Hindlimb muscle (tissue), 1 donor: ENCODE data around the gene CGB2. TPM values are rescaled to one million over a fixed set of nuclear protein-coding genes. Genes with fewer than 3 reads are reported as not detected.
"Not testable (repeated sequence)": the region's sequence is repeated elsewhere in the genome, so short reads cannot be mapped to it uniquely, and the experiment has no call there.

Experiments
- DNase-seq: peaks from one replicate; pipeline ENCODE4 v3.0.0-alpha.2; 2013
- polyA plus RNA-seq: library from polyadenylated mRNA; unstranded; fragments of 120-200 nt; gene quantifications from one replicate; pipeline ENCODE4 v1.2.1, GENCODE V29; 2013; ENCODE audit not compliant: insufficient read length

Gene CGB2
- polyA plus RNA-seq, 1 donor = not detected

- DNase-seq = no peak
These were observed 21.2 kb upstream of the CGB2 start for GRCh38 chr19:49010453-49010852.

DNA sequence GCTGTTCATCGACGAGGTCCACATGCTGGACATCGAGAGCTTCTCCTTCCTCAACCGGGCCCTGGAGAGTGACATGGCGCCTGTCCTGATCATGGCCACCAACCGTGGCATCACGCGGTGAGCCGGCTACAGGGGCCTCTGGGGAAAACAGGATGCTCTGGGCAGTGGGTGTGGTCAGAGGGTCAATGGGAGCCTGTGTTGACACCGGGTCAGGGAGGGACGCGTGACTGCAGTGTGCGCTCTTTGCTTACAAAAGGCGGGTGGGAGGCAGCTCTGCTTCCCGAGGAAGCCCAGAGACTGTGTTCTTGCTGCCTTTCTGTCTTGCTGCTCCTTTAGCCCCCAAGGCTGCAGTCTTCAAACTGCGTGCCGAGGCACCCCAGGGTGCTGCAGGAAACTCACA is 20.5 kb upstream of the CGB2 start:
- DNase-seq = no peak

DNA sequence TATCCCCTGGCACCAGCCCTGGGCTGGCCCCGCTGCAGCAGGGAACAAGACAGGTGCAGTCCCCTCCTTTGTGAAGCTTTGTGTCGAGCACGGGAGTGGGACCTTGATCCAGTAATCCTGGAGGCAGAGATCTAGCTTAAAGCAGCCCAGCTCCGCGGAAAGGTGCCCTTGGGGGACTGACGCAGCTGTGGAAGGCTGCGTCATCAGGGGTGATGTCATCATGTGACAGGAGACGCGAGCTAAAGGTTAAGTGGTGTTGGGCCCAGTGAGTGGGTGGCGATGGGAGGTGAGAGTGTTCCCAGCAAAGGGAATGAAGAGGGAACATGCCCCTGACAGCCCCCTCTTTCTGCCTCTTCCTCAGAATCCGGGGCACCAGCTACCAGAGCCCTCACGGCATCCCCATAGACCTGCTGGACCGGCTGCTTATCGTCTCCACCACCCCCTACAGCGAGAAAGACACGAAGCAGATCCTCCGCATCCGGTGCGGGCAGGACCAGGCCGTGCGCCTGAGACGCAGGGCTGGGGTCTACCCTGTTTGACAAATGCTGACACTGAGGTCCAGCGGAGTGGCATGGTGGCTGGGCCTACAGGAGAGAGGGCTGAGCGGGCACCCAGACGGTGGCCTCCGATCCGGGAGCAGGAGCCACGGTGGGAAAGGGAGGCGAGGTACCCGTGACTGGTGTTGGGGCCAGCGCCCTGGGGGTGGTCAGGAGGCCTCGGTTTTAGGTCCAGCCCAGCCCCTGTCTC is 17.4 kb upstream of the CGB2 start:
- no peak for DNase-seq

DNA sequence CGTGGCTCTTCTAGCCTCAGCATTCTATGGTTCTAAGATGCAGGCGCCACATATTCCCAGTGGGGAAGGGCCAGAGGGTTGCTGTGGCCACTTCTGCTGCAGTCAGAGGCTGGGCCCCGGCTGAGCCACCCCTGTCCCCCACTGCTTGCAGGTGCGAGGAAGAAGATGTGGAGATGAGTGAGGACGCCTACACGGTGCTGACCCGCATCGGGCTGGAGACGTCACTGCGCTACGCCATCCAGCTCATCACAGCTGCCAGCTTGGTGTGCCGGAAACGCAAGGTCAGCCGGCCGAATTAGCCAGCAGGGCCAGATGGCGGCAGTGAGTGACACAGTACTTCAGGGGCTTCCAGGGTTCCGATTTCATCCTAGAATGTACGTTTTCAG is 16.8 kb upstream of the CGB2 start:
- DNase-seq = no peak

DNA sequence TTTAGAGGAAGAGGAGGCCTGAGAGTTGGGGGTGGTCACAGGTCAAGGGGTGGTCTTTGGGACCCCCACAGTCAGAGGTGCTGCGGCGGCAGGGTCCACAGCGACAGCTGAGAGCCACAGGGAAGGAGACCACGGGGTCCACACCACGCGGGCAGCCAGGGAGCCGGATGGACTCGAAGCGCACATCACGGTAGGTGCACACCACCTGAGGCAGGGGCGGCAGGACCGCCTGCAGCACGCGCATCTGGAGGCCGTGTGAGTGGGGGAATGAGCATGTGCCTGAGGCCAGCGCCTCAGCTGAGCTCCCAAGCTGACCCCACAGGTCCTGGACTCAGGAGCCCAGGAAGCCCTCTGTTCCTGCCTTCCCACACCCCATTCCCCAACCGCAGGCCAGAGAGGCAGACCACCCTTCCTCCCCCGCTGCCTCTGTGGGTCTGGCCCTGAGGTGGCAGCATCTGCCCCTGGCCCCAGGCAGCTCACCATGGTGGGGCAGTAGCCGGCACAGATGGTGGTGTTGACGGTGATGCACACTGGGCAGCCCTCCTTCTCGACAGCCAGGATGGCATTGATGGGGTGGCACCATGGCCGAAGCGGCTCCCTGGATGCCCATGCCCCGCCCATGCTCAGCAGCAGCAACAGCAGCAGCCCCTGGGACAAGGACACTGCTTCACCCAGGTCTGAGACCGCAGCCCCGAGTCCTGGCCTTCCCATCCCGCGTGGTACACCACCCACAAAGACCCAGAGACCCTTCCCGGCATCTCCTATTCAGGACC is 15.4 kb upstream of the CGB2 start:
- DNase-seq = no peak

GRCh38 chr19:49017041-49017665 is 14.5 kb upstream of the CGB2 start, which contains the start of gene LHB:
Gene LHB (minus strand): TSS chr19:49017091. CDS start chr19:49017081, 10 bp downstream.
- DNase-seq = no peak

DNA sequence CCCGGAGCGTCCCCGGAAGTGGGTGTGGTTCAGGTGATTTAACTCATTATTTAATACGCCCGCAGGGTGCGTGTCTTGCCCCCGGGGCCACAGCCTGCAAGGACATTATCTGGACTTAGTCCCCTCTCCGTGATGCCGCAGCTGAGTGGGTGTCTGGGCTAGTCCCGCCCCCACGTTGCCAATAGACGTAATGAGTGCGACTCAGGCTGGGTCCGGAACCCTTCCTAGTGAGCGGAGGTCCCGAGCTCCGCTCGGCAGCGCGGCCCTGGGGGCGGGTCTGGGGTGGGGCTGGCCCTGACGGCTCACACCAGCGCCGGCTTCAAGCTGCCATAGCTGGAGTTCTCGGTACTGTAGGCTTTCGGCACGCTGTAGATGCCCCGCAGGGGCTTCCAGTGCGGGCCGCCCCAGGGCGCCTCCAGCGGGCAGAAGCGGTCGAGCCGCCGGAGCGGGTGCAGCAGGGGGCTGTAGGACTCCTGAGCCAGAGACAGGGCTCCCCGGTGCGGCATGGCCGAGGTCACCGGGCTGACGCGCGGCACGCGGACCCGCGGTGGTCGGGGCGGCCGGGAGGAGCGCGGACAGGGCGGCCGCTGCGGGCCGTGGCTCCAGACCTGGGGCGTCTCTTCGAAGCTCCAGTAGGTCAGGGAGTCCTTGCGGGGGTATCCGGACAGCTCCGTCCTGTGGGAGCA is 13.9 kb upstream of the CGB2 start:
- peak; percentile 38 for DNase-seq

GRCh38 chr19:49018388-49019241 is 13.1 kb upstream of the CGB2 start:
- DNase-seq = not testable (repeated sequence)

DNA sequence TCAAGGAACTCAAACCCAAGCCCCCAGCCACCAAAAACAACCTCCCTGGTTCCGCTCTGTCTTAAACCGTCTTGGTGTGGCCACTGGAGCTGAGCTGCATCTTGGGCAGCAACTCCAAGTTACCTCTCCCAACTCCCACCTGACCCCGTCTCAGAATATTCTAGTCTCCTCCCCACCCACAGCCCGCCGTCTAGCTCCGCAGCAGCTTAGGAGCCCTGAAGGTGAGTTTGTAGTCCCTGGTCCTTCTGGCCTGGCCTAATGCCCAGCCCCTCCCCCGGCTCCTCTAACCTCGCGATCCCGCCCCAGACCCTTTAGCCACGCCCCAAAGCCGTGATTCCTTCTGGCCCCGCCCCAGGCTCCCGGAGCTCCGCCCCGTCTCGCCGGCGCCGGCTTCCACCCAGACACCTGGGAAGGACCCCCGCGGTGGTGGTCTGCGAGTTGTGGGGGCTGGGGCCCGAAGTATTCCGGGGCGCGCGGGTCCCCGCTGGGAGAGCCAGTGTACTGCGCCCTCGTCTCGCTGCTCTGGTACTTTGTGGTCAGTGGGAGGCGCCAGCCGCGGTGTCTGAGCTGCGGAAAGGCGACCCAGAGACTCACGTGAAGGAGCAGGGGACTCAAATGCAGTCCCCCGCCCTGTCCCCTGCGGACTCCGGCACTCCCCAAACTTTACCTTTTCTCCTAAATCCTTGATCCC is 12.3 kb upstream of the CGB2 start:
- no peak for DNase-seq

DNA sequence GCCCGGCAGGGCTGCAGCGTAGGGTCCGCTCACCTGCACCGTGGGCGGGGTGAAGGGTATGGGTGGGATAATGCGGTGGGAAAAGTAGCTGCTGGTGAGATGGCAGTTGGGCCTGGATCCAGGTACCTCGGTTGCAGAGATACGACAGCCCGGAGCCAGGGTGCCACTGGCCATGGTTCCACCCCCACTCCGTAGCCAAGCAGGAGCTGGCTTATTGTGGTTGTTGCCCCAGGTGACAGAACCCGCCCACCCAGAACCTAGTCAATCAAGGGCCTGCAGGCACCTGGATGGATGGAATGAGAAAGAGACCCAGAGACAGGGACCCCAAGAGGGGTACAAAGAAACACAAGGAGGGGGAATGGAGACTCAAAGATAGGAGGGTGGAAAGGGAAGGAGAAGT is 11.3 kb upstream of the CGB2 start:
- DNase-seq = no peak

DNA sequence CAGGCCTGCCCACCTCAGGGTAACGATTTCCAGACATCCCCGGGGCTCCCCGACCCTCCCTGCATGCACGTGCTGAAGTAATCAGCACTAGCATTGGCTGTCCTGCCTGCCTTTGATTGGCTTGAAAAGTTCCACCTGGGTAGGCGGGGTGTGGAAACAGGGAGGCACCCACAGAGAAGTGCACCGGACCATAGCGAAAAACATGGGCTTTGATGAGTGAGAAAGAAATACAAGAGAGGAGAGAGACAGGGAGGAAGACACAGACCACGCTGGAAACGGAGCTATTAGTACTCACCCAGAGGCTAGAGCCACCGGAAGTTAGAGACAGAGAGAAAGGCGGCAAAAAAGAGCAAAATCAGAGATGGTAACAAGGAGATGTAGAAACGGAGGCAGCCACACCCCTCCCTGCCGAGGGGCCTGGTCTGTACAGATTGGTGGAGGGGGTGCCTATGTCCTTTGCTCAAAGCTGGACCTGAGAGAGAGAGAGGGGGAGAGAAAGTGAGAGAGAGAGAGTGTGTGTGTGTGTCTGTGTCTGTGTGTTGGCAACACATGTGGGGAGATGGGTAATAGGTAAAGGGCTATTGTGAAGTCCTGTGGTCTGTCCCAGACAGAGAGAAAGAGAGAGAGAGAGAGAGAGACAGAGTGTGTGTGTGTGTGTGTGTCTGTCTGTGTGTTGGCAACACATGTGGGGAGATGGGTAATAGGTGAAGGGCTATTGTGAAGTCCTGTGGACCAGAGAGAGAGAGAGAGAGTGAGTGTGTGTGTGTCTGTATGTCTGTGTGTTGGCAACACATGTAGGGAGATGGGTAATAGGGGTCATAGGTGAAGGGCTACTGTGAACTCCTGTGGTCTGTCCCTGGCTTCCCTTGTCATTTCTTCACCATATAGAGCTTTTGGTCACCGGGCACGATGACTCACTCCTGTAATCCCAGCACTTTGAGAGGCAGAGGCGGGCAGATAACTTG is 10.5 kb upstream of the CGB2 start:
- DNase-seq = no peak

GRCh38 chr19:49022116-49022515 is 9.6 kb upstream of the CGB2 start:
- DNase-seq = no peak

DNA sequence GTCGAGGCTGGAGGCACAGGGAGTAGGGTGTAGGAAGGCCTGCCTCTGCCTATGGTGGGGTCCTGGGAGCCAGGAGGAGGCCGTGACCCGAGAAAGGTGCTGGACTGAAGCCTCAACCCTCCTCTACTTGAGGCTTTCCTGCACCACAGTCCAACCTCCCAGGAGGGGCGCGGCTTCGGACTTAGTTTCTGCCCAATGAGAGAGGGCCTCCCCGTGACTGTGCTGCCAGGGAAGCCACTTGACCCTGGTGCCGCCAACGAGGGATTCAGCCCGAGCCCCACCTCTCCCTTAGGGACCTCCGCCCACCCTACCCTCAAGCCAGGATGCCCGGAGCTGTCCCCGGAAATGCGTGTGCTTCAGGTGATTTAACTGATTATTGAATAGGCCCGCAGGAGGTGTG is 7.5 kb upstream of the CGB2 start, which contains the start of gene CGB3:
Gene CGB3 (minus strand): TSS at position 101 of the 400 bp plus-strand sequence. CDS start 362 bp downstream, outside the sequence.
- not testable (repeated sequence) for DNase-seq

DNA sequence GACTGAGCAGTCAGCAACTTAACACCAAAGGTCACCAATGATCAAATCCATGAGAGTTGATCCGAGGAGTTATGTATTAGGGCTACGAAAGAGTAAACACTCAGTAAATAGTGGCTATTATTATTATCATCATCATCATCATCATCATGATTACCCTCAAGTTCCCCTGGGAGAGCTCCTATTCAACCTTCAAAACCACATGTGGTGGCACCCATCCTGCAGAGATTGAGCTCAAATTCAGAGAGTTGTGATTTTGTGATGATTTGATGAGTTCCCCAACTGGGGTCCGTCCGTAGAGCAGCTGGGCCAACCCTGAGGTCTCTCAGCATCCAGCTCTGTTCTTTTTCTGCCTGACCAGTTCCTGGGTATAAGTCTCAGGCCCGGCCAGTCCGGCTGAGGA is 6.6 kb upstream of the CGB2 start:
- DNase-seq = not testable (repeated sequence)

GRCh38 chr19:49025599-49025998 is 6.1 kb upstream of the CGB2 start:
- not testable (repeated sequence) for DNase-seq

DNA sequence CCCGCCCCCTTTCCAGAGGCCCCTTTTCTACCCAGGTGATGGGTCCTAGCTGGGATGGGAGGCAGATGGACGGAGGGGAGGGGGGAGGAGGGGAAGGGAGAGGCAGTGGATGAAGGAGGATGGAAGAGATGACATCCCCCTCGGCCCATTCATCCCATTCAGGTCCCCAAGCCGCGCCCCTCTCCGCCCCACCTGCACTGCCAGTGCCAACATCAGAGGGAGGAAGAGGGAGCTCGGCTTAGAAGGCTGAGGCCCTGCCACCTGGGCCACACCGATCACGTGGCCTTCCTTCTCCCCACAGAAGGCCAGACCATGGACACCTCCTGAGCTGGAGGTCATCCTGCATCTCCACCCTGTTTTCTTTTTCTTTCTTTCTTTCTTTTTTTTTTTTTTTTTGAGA is 3.0 kb upstream of the CGB2 start:
- not testable (repeated sequence) for DNase-seq

DNA sequence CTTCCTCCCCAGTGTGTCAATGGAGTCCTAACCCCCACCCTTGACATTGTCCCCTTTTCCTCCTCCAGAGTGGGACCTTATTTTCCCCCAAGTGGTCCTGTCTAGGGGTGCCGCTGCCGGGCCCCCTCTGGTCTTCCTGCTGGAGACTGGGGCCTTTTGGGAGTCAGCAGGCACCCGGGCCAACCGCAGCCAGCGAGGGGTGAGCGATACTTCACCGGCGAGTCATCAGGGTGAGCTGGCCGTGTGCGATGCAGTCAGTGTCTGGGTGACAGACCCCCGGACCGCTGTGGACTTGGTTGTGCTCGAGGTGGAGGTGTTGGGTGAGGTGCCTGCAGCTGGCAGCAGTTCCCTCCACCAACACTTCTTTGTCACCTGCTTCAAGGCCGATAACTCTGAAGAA is 1.9 kb upstream of the CGB2 start:
- DNase-seq = not testable (repeated sequence)

DNA sequence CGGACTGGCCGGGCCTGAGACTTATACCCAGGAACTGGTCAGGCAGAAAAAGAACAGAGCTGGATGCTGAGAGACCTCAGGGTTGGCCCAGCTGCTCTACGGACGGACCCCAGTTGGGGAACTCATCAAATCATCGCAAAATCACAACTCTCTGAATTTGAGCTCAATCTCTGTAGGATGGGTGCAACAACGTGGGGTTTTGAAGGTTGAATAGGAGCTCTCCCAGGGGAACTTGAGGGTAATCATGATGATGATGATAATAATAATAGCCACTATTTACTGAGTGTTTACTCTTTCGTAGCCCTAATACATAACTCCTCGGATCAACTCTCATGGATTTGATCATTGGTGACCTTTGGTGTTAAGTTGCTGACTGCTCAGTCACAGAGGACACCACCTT is 1.4 kb upstream of the CGB2 start:
- DNase-seq = not testable (repeated sequence)

- not testable (repeated sequence) for DNase-seq
These were observed 5.1 kb downstream of the CGB2 start, which contains the start of gene CGB1 for GRCh38 chr19:49036815-49037214. Gene CGB1 (minus strand): TSS chr19:49036895. CDS start chr19:49036711, 184 bp downstream.

DNA sequence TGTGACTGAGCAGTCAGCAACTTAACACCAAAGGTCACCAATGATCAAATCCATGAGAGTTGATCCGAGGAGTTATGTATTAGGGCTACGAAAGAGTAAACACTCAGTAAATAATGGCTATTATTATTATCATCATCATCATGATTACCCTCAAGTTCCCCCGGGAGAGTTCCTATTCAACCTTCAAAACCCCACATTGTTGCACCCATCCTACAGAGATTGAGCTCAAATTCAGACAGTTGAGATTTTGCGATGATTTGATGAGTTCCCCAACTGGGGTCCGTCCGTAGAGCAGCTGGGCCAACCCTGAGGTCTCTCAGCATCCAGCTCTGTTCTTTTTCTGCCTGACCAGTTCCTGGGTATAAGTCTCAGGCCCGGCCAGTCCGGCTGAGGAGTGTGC is 6.4 kb downstream of the CGB2 start:
- not testable (repeated sequence) for DNase-seq
